GM19328 (cell line): ENCODE data around the gene ARF5.

Source experiments
- ATAC-seq: cut with Tn5 transposase; IDR thresholded peaks from one replicate; pipeline ENCODE4 v1.9.1; 2021; ENCODE audit warnings: mild to moderate bottlenecking, moderate library complexity; ENCODE audit not compliant: unreplicated experiment

ARF5 gene

DNA sequence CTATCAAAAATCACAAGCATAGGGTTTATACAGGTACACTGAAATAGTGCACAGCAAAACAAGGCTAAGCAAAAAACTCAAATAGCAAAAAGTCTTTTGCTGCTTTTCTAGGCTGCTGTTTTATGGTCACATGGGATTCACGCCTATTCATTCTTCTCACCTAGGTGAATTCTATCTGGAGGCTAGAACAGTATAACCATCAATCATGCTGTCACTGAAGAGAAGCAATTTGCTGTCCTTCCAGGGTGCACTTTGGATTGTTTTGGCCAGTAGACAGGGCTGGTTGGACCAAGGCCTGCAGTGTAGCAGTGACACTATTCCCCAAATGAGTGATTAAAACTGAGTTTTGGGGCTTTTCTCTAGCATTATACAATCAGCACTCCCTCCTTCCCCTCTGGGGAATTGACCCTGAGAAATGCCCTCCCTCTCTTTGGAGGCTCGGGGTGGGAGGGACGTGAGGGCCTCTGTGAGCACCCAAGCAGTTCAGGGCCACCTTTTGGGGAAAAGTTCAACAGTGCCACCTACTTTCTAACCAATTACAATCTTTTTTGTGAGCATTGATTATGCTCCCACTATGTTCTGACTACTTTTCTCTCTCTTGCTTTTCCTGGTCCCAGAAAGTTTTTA lies 47.6 kb downstream of the ARF5 start:
- no peak for ATAC-seq

GRCh38 chr7:127638197-127638596 lies 50.0 kb downstream of the ARF5 start:
- ATAC-seq = no peak
